Endothelial cell of umbilical vein (primary cell): ENCODE data around the gene ERBB4. TPM values are rescaled to one million over a fixed set of nuclear protein-coding genes. Genes with fewer than 3 reads are reported as not detected.

Source experiments
- BruUV-seq: library from RNA; stranded (reverse); fragments of 400-500 nt; replicated peaks from 2 replicates; lab custom pipeline; 2021; lab: Mats Ljungman, UMichigan
- CTCF ChIA-PET: fragments of 300-600, 350-600 bp; sonication (Branson Sonifier 250); formaldehyde crosslinking; loops from one replicate; lab custom pipeline; 2021; ENCODE audit warnings: antibody characterized with exemption, inconsistent platforms; lab: Charles Lee
- POLR2A ChIA-PET: fragments of 300-600, 350-600 bp; sonication (Branson Sonifier 250); formaldehyde crosslinking; loops from one replicate; lab custom pipeline; 2021; ENCODE audit warnings: antibody characterized with exemption, inconsistent platforms; lab: Charles Lee
- DNase-seq: peaks from one replicate; pipeline ENCODE4 v3.0.0-alpha.2; 2011; ENCODE audit warnings: low read depth, low spot score
- FAIRE-seq: peaks from 2 replicates; lab custom pipeline; 2011; peaks lifted over from hg19 to GRCh38; lab: Jason Lieb, UNC
- H2AFZ ChIP-seq: 2 replicates; pipeline ENCODE4 v1.6.0; 2012; ENCODE audit warnings: low read depth, low read length, control low read depth, inconsistent platforms
- H3K27ac ChIP-seq: 2 replicates; pipeline ENCODE4 v1.5.1; 2011; ENCODE audit warnings: low read depth, mild to moderate bottlenecking, control low read depth, low read length, moderate library complexity; ENCODE audit not compliant: insufficient read depth
- H3K27me3 ChIP-seq, 2 experiments: 2 replicates each; pipeline versions ENCODE4 v1.6.0 to v1.6.1; 2011; ENCODE audit warnings: low read length in 2 of 2, mixed read lengths in 1 of 2; ENCODE audit not compliant: control insufficient read depth in 2 of 2, insufficient read depth in 2 of 2
- H3K36me3 ChIP-seq, 2 experiments: 2 replicates in 1 of 2; 3 replicates in 1 of 2; pipeline ENCODE4 v1.5.1; 2011; ENCODE audit warnings: low read length in 2 of 2, mild to moderate bottlenecking in 1 of 2, moderate library complexity in 1 of 2; ENCODE audit not compliant: control insufficient read depth in 2 of 2, insufficient read depth in 2 of 2; ENCODE audit errors: extremely low read depth in 1 of 2
- H3K4me1 ChIP-seq: 3 replicates; pipeline ENCODE4 v1.5.1; 2011; ENCODE audit warnings: mild to moderate bottlenecking, low read length; ENCODE audit not compliant: control insufficient read depth, insufficient read depth; ENCODE audit errors: extremely low read depth
- H3K4me2 ChIP-seq: 2 replicates; pipeline ENCODE4 v1.6.1; 2011; ENCODE audit warnings: low read length, control low read depth, mixed read lengths; ENCODE audit not compliant: insufficient read depth
- H3K4me3 ChIP-seq, 3 experiments: fragments of 200-600 bp in 1 of 3; sonication (generic), shearing (Covaris generic) in 1 of 3; replicated peaks in 1 of 3; 2 replicates each; pipeline ENCODE4 v1.5.1; 2011 to 2016; ENCODE audit warnings: control low read depth in 3 of 3, low read length in 3 of 3, mild to moderate bottlenecking in 2 of 3, inconsistent platforms in 1 of 3, low read depth in 1 of 3, moderate library complexity in 1 of 3; ENCODE audit not compliant: insufficient read depth in 1 of 3
- H3K79me2 ChIP-seq: 2 replicates; pipeline ENCODE4 v1.6.0; 2012; ENCODE audit warnings: low read length, inconsistent platforms; ENCODE audit not compliant: control insufficient read depth, insufficient read depth
- H3K9ac ChIP-seq: replicated peaks from 2 replicates; pipeline ENCODE3; 2011; ENCODE audit warnings: low read length, control low read depth; ENCODE audit not compliant: insufficient read depth; ENCODE audit errors: extremely low read depth
- H3K9me1 ChIP-seq: replicated peaks from 3 replicates; pipeline ENCODE4 v1.6.0; 2011; ENCODE audit warnings: mild to moderate bottlenecking, low read length; ENCODE audit not compliant: control insufficient read depth, insufficient read depth; ENCODE audit errors: extremely low read depth
- H3K9me3 ChIP-seq: replicated peaks from 2 replicates; pipeline ENCODE4 v1.5.1; 2012; ENCODE audit warnings: low read length, inconsistent platforms; ENCODE audit not compliant: control insufficient read depth, insufficient read depth
- H4K20me1 ChIP-seq: replicated peaks from 2 replicates; pipeline ENCODE3; 2011; ENCODE audit warnings: mild to moderate bottlenecking, low read length; ENCODE audit not compliant: control insufficient read depth, insufficient read depth; ENCODE audit errors: extremely low read depth
- EZH2 ChIP-seq: IDR thresholded peaks from 2 replicates; pipeline ENCODE4 v1.6.1; 2012; ENCODE audit warnings: borderline replicate concordance, low read depth, mild to moderate bottlenecking, moderate library complexity, low read length, inconsistent platforms; ENCODE audit not compliant: severe bottlenecking
- FOS ChIP-seq: IDR thresholded peaks from 2 replicates; pipeline ENCODE4 v1.6.1; 2011; ENCODE audit warnings: mild to moderate bottlenecking, low read length, moderate library complexity, borderline replicate concordance; ENCODE audit not compliant: insufficient read depth
- GATA2 ChIP-seq: IDR thresholded peaks from 2 replicates; pipeline ENCODE4 v1.7.0; 2011; ENCODE audit warnings: low read depth, mild to moderate bottlenecking, moderate library complexity, mixed read lengths, low read length; ENCODE audit not compliant: insufficient read length, insufficient read depth
- JUN ChIP-seq: IDR thresholded peaks from 2 replicates; pipeline ENCODE4 v1.6.1; 2011; ENCODE audit warnings: borderline replicate concordance, low read depth; ENCODE audit not compliant: insufficient read length, insufficient read depth
- MYC ChIP-seq: IDR thresholded peaks from one replicate; pipeline ENCODE4 v1.6.1; 2011; ENCODE audit warnings: mild to moderate bottlenecking, low read depth, low read length
- POLR2A ChIP-seq: IDR thresholded peaks from 2 replicates; pipeline ENCODE4 v1.6.1; 2012; ENCODE audit warnings: low read depth, mild to moderate bottlenecking, control low read depth, low read length
- POLR2AphosphoS5 ChIP-seq: IDR thresholded peaks from 2 replicates; pipeline ENCODE4 v1.6.1; 2012; ENCODE audit warnings: low read depth, mild to moderate bottlenecking, control low read depth, low read length, moderate library complexity; ENCODE audit not compliant: insufficient read depth
- dilution Hi-C: fragments of 300-500 bp; cut with MboI; formaldehyde crosslinking; loops from one replicate; pipeline ENCODE4 v1.15.0; 2019; ENCODE audit warnings: low sequenced_read_pairs; ENCODE audit not compliant: extremely low pct_ligation_motif_present
- intact Hi-C: fragments of 100-400 bp; cut with micrococcal nuclease; formaldehyde crosslinking; loops from one replicate; pipeline ENCODE4 v1.10.0; 2022
- polyA plus RNA-seq, 4 experiments: library from polyadenylated mRNA; depleted of rRNA in 3 of 4; stranded (reverse) in 3 of 4; unstranded in 1 of 4; fragments of >200 nt; gene quantifications; 2 replicates each; pipeline versions ENCODE4 v1.2.1 to v1.2.3, GENCODE V29; 2011 to 2012; ENCODE audit warnings: missing spikeins in 1 of 4
- total RNA-seq: library from RNA; stranded (reverse); gene quantifications from 2 replicates; pipeline ENCODE4 v1.2.3, GENCODE V29; 2021
- TF ChIP-seq, protein P1 (sequence below), 2 donors: IDR thresholded peaks; 1 replicate in 1 of 2; 2 replicates in 1 of 2; pipeline ENCODE4 v1.5.1; 2011; ENCODE audit warnings: low read length in 2 of 2, mild to moderate bottlenecking in 2 of 2, moderate library complexity in 2 of 2, control low read depth in 1 of 2, inconsistent platforms in 1 of 2, low read depth in 1 of 2; ENCODE audit not compliant: insufficient read depth in 1 of 2; ENCODE audit errors: extremely low read depth in 1 of 2
- TF ChIP-seq, protein P2 (sequence below): IDR thresholded peaks from 2 replicates; pipeline ENCODE4 v1.6.1; 2011; ENCODE audit not compliant: insufficient read depth, insufficient read length

The ERBB4 gene
- total and polyA plus RNA-seq, 2 donors (not counting 3 experiments of a cell fraction or from before 2014, with no cell fraction given) = 0.01 to 0.27 TPM

DNA sequence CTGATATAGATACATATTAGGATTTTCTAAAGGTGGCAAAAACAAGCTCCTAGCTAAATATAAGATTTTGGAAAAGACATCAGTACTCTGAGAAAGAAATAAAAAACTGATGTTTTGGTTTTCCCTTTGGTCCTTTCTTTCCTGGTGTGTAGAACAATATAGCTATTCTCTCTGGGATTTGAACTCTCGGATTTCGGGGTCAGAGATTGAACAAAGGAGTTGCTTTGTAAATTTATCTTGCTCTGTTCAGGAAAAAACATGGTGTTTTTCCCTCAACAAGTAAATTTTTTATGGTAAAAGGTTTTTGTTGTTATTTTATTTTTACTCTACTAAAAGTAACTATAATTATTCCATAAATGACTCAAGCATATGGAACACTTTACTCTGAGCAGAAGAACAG is 889.3 kb downstream of the ERBB4 start:
- Histone ChIP-seq H3K36me3 (no peaks in the 10 kb centered on the region), H3K27ac (no peak overlapping the region), H3K27me3 (no peaks in the 10 kb centered on the region), H3K9me3 (no peaks in the 10 kb centered on the region), H3K9ac (no peak overlapping the region), H4K20me1 (no peaks in the 10 kb centered on the region), H3K9me1 (no peaks in the 10 kb centered on the region), H3K79me2 (no peaks in the 10 kb centered on the region), H3K4me3 (no peak overlapping the region), H3K4me2 (no peak overlapping the region), H3K4me1 (no peaks in the 10 kb centered on the region), H2AFZ (no peak overlapping the region)
- intact Hi-C loops = no loop called here
- DNase-seq = no peak
- no peak for FAIRE-seq
- ChIA-PET POLR2A (no interaction called here), CTCF (interaction anchor here (0.9 kb wide), 1 partner anchor 10 kb away, joined by 4 read pairs; no protein-coding TSS in a partner anchor)
- TF ChIP-seq GATA2 = no peak
- no peak for TF ChIP-seq FOS
- TF ChIP-seq POLR2AphosphoS5 = no peak
- no peak for TF ChIP-seq POLR2A
- no peak for TF ChIP-seq JUN
- TF ChIP-seq, protein P1, sequence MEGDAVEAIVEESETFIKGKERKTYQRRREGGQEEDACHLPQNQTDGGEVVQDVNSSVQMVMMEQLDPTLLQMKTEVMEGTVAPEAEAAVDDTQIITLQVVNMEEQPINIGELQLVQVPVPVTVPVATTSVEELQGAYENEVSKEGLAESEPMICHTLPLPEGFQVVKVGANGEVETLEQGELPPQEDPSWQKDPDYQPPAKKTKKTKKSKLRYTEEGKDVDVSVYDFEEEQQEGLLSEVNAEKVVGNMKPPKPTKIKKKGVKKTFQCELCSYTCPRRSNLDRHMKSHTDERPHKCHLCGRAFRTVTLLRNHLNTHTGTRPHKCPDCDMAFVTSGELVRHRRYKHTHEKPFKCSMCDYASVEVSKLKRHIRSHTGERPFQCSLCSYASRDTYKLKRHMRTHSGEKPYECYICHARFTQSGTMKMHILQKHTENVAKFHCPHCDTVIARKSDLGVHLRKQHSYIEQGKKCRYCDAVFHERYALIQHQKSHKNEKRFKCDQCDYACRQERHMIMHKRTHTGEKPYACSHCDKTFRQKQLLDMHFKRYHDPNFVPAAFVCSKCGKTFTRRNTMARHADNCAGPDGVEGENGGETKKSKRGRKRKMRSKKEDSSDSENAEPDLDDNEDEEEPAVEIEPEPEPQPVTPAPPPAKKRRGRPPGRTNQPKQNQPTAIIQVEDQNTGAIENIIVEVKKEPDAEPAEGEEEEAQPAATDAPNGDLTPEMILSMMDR (IDR thresholded peaks at IDR 0.05; ENCODE audit: extremely low read depth in 1 of 2, insufficient read depth in 1 of 2, low read depth in 1 of 2, low read length in 2 of 2) = no peak
- TF ChIP-seq MYC = no peak
- TF ChIP-seq, protein P2, sequence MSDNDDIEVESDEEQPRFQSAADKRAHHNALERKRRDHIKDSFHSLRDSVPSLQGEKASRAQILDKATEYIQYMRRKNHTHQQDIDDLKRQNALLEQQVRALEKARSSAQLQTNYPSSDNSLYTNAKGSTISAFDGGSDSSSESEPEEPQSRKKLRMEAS = no peak
- no peak for TF ChIP-seq EZH2
- no TSS peak for BruUV-seq
- dilution Hi-C loops = no loop called here
